WTC11 (cell line): Measurements from ENCODE around the gene SLC24A3. TPM values are rescaled to one million over a fixed set of nuclear protein-coding genes. Genes with fewer than 3 reads are reported as not detected.

Experiments used
- ATAC-seq: fragments of 200-7000 bp; cut with Tn5 transposase; 2 replicates; pipeline ENCODE4 v1.10.0; 2021; ENCODE audit warnings: mild to moderate bottlenecking, moderate library complexity
- CTCF ChIA-PET: fragments of 300-600 bp; sonication (Branson Sonifier 250); formaldehyde crosslinking; loops from one replicate; lab custom pipeline; 2021; ENCODE audit warnings: antibody characterized with exemption; lab: Charles Lee
- POLR2A ChIA-PET: fragments of 350-600 bp; sonication (Branson Sonifier 250); formaldehyde crosslinking; loops from one replicate; lab custom pipeline; 2021; ENCODE audit warnings: antibody characterized with exemption; lab: Charles Lee
- DNase-seq: peaks from one replicate; pipeline ENCODE4 v3.0.0; 2021; ENCODE audit warnings: low spot score
- H3K27ac Mint-ChIP-seq: 2 replicates; pipeline ENCODE4 v1.8.0; 2021; ENCODE audit warnings: mixed read lengths
- H3K27me3 Mint-ChIP-seq: 2 replicates; pipeline ENCODE4 v1.8.0; 2021; ENCODE audit warnings: low read depth, mild to moderate bottlenecking, moderate library complexity, mixed read lengths
- H3K36me3 Mint-ChIP-seq: 2 replicates; pipeline ENCODE4 v1.8.0; 2021; ENCODE audit warnings: mixed read lengths
- H3K4me1 Mint-ChIP-seq: 2 replicates; pipeline ENCODE4 v1.8.0; 2022; ENCODE audit warnings: mixed read lengths
- H3K4me3 Mint-ChIP-seq: 2 replicates; pipeline ENCODE4 v1.8.0; 2021; ENCODE audit warnings: mild to moderate bottlenecking, moderate library complexity, mixed read lengths
- H3K9me3 Mint-ChIP-seq: 2 replicates; pipeline ENCODE4 v1.8.0; 2021; ENCODE audit warnings: mixed read lengths
- CBFB ChIP-seq: sonication (generic); formaldehyde crosslinking; IDR thresholded peaks from 2 replicates; pipeline ENCODE4 v1.8.1; 2022; ENCODE audit warnings: mild to moderate bottlenecking, low read depth, missing genetic modification reagents
- ETV6 ChIP-seq: sonication (generic); formaldehyde crosslinking; IDR thresholded peaks from 2 replicates; pipeline ENCODE4 v1.8.1; 2022; ENCODE audit warnings: mild to moderate bottlenecking, missing genetic modification reagents
- KAT7 ChIP-seq: sonication (generic); formaldehyde crosslinking; IDR thresholded peaks from 2 replicates; pipeline ENCODE4 v1.8.1; 2023; ENCODE audit warnings: missing genetic modification reagents, mild to moderate bottlenecking, borderline replicate concordance
- MXD4 ChIP-seq: fragments of 250-450 bp; sonication (Bioruptor Pico); IDR thresholded peaks from 2 replicates; pipeline ENCODE4 v1.8.0; 2021; ENCODE audit warnings: mild to moderate bottlenecking, moderate library complexity, borderline replicate concordance
- PRRX2 ChIP-seq: fragments of 250-450 bp; sonication (Bioruptor Pico); IDR thresholded peaks from 2 replicates; pipeline ENCODE4 v1.8.0; 2021; ENCODE audit warnings: mild to moderate bottlenecking
- SMAD3 ChIP-seq: sonication (generic); formaldehyde crosslinking; IDR thresholded peaks from 2 replicates; pipeline ENCODE4 v1.8.0; 2022; ENCODE audit warnings: missing genetic modification reagents, mild to moderate bottlenecking, borderline replicate concordance
- TCF7 ChIP-seq: sonication (generic); formaldehyde crosslinking; IDR thresholded peaks from 2 replicates; pipeline ENCODE4 v1.8.0; 2022; ENCODE audit warnings: mild to moderate bottlenecking, low read depth, missing genetic modification reagents, moderate library complexity
- TEAD4 ChIP-seq: sonication (generic); formaldehyde crosslinking; IDR thresholded peaks from 2 replicates; pipeline ENCODE4 v1.8.0; 2022; ENCODE audit warnings: mild to moderate bottlenecking, missing genetic modification reagents
- ZNF138 ChIP-seq: sonication (generic); formaldehyde crosslinking; conservative IDR thresholded peaks from 2 replicates; pipeline ENCODE4 v1.8.1; 2022; ENCODE audit warnings: mild to moderate bottlenecking, moderate library complexity, missing genetic modification reagents
- ZNF671 ChIP-seq: fragments of 250-450 bp; sonication (Bioruptor Pico); IDR thresholded peaks from 2 replicates; pipeline ENCODE4 v1.8.0; 2021; ENCODE audit warnings: mild to moderate bottlenecking
- total RNA-seq: library from RNA; stranded (reverse); gene quantifications from 3 replicates; pipeline ENCODE4 v1.2.3, GENCODE V29; 2021
- TF ChIP-seq, protein P1 (sequence below): sonication (generic); formaldehyde crosslinking; IDR thresholded peaks from 2 replicates; pipeline ENCODE4 v1.8.1; 2022; ENCODE audit warnings: low read depth, missing genetic modification reagents, borderline replicate concordance
- TF ChIP-seq, protein P2 (sequence below): sonication (generic); formaldehyde crosslinking; IDR thresholded peaks from 2 replicates; pipeline ENCODE4 v1.8.1; 2023; ENCODE audit warnings: mild to moderate bottlenecking, missing genetic modification reagents, moderate library complexity
- TF ChIP-seq, protein P3 (sequence below): fragments of 200-600 bp; IDR thresholded peaks from 2 replicates; pipeline ENCODE4 v1.8.0; 2022; ENCODE audit warnings: antibody characterized with exemption
- TF ChIP-seq, protein P4 (sequence below): sonication (generic); formaldehyde crosslinking; IDR thresholded peaks from 2 replicates; pipeline ENCODE4 v1.8.0; 2022; ENCODE audit warnings: mild to moderate bottlenecking, missing genetic modification reagents
- TF ChIP-seq, protein P5 (sequence below): sonication (generic); formaldehyde crosslinking; IDR thresholded peaks from 2 replicates; pipeline ENCODE4 v1.8.0; 2022; ENCODE audit warnings: missing genetic modification reagents
- TF ChIP-seq, protein P6 (sequence below): sonication (generic); formaldehyde crosslinking; IDR thresholded peaks from 2 replicates; pipeline ENCODE4 v1.8.0; 2023; ENCODE audit warnings: missing genetic modification reagents, mild to moderate bottlenecking, borderline replicate concordance

Gene SLC24A3
- total RNA-seq, 1 experiment from 2014 or later, result 5.7 TPM

DNA sequence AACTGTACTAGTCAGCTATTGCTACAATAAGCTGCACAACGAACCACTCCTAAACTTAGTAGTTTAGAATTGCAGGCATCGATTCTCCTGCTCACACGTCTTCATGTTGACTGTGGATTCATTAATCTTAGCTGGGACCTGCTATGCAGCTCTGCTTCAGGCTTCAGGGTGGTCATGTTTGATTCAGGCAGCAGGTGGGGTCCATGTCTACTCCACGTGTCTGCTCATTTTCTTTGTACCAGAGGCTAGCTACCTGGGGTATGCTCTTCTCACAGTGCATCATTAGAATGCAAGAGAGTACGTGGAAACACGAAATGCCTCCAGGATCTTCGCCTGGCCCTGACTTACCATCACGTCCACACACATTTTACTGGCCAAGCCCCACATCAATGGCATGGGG is 481.1 kb downstream of the SLC24A3 start:
- no peaks in the 10 kb centered on the region; the same call in 1 of the 2 replicates for H3K27me3 Mint-ChIP-seq
- TF ChIP-seq MXD4 (CRISPR knock-in tag), result no peak
- TF ChIP-seq, protein P1, sequence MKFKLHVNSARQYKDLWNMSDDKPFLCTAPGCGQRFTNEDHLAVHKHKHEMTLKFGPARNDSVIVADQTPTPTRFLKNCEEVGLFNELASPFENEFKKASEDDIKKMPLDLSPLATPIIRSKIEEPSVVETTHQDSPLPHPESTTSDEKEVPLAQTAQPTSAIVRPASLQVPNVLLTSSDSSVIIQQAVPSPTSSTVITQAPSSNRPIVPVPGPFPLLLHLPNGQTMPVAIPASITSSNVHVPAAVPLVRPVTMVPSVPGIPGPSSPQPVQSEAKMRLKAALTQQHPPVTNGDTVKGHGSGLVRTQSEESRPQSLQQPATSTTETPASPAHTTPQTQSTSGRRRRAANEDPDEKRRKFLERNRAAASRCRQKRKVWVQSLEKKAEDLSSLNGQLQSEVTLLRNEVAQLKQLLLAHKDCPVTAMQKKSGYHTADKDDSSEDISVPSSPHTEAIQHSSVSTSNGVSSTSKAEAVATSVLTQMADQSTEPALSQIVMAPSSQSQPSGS (CRISPR knock-in tag), result no peak
- TF ChIP-seq SMAD3 (CRISPR knock-in tag), result no peak
- no peak for TF ChIP-seq TCF7
- TF ChIP-seq PRRX2 (CRISPR knock-in tag), result no peak
- TF ChIP-seq TEAD4, result no peak
- no peak for TF ChIP-seq ZNF138 (CRISPR knock-in tag)
- TF ChIP-seq, protein P2, sequence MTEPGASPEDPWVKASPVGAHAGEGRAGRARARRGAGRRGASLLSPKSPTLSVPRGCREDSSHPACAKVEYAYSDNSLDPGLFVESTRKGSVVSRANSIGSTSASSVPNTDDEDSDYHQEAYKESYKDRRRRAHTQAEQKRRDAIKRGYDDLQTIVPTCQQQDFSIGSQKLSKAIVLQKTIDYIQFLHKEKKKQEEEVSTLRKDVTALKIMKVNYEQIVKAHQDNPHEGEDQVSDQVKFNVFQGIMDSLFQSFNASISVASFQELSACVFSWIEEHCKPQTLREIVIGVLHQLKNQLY (CRISPR knock-in tag), result no peak
- TF ChIP-seq, protein P3, sequence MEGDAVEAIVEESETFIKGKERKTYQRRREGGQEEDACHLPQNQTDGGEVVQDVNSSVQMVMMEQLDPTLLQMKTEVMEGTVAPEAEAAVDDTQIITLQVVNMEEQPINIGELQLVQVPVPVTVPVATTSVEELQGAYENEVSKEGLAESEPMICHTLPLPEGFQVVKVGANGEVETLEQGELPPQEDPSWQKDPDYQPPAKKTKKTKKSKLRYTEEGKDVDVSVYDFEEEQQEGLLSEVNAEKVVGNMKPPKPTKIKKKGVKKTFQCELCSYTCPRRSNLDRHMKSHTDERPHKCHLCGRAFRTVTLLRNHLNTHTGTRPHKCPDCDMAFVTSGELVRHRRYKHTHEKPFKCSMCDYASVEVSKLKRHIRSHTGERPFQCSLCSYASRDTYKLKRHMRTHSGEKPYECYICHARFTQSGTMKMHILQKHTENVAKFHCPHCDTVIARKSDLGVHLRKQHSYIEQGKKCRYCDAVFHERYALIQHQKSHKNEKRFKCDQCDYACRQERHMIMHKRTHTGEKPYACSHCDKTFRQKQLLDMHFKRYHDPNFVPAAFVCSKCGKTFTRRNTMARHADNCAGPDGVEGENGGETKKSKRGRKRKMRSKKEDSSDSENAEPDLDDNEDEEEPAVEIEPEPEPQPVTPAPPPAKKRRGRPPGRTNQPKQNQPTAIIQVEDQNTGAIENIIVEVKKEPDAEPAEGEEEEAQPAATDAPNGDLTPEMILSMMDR, result no peak
- TF ChIP-seq ZNF671 (CRISPR knock-in tag), result no peak
- no peak for TF ChIP-seq CBFB (CRISPR knock-in tag)
- TF ChIP-seq KAT7 (CRISPR knock-in tag), result no peak
- TF ChIP-seq, protein P4, sequence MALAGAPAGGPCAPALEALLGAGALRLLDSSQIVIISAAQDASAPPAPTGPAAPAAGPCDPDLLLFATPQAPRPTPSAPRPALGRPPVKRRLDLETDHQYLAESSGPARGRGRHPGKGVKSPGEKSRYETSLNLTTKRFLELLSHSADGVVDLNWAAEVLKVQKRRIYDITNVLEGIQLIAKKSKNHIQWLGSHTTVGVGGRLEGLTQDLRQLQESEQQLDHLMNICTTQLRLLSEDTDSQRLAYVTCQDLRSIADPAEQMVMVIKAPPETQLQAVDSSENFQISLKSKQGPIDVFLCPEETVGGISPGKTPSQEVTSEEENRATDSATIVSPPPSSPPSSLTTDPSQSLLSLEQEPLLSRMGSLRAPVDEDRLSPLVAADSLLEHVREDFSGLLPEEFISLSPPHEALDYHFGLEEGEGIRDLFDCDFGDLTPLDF (CRISPR knock-in tag), result no peak
- TF ChIP-seq, protein P5, sequence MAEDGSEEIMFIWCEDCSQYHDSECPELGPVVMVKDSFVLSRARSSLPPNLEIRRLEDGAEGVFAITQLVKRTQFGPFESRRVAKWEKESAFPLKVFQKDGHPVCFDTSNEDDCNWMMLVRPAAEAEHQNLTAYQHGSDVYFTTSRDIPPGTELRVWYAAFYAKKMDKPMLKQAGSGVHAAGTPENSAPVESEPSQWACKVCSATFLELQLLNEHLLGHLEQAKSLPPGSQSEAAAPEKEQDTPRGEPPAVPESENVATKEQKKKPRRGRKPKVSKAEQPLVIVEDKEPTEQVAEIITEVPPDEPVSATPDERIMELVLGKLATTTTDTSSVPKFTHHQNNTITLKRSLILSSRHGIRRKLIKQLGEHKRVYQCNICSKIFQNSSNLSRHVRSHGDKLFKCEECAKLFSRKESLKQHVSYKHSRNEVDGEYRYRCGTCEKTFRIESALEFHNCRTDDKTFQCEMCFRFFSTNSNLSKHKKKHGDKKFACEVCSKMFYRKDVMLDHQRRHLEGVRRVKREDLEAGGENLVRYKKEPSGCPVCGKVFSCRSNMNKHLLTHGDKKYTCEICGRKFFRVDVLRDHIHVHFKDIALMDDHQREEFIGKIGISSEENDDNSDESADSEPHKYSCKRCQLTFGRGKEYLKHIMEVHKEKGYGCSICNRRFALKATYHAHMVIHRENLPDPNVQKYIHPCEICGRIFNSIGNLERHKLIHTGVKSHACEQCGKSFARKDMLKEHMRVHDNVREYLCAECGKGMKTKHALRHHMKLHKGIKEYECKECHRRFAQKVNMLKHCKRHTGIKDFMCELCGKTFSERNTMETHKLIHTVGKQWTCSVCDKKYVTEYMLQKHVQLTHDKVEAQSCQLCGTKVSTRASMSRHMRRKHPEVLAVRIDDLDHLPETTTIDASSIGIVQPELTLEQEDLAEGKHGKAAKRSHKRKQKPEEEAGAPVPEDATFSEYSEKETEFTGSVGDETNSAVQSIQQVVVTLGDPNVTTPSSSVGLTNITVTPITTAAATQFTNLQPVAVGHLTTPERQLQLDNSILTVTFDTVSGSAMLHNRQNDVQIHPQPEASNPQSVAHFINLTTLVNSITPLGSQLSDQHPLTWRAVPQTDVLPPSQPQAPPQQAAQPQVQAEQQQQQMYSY (CRISPR knock-in tag), result no peak
- TF ChIP-seq ETV6, result no peak
- TF ChIP-seq, protein P6, sequence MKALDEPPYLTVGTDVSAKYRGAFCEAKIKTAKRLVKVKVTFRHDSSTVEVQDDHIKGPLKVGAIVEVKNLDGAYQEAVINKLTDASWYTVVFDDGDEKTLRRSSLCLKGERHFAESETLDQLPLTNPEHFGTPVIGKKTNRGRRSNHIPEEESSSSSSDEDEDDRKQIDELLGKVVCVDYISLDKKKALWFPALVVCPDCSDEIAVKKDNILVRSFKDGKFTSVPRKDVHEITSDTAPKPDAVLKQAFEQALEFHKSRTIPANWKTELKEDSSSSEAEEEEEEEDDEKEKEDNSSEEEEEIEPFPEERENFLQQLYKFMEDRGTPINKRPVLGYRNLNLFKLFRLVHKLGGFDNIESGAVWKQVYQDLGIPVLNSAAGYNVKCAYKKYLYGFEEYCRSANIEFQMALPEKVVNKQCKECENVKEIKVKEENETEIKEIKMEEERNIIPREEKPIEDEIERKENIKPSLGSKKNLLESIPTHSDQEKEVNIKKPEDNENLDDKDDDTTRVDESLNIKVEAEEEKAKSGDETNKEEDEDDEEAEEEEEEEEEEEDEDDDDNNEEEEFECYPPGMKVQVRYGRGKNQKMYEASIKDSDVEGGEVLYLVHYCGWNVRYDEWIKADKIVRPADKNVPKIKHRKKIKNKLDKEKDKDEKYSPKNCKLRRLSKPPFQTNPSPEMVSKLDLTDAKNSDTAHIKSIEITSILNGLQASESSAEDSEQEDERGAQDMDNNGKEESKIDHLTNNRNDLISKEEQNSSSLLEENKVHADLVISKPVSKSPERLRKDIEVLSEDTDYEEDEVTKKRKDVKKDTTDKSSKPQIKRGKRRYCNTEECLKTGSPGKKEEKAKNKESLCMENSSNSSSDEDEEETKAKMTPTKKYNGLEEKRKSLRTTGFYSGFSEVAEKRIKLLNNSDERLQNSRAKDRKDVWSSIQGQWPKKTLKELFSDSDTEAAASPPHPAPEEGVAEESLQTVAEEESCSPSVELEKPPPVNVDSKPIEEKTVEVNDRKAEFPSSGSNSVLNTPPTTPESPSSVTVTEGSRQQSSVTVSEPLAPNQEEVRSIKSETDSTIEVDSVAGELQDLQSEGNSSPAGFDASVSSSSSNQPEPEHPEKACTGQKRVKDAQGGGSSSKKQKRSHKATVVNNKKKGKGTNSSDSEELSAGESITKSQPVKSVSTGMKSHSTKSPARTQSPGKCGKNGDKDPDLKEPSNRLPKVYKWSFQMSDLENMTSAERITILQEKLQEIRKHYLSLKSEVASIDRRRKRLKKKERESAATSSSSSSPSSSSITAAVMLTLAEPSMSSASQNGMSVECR, result no peak
- H3K4me3 Mint-ChIP-seq, result no peak overlapping the region
- H3K9me3 Mint-ChIP-seq, result peaks cover 9% of the 10 kb centered on the region
- ATAC-seq (no peak), DNase-seq (no peak)
- H3K36me3 Mint-ChIP-seq, result peaks cover 5% of the 10 kb centered on the region; the same call in 1 of the 2 replicates
- ChIA-PET POLR2A (no interaction called here), CTCF (interaction anchor here (0.6 to 1.8 kb wide), 11 partner anchors 10 to 1558 kb away, joined by 3 to 6 read pairs (median 4); no protein-coding TSS in a partner anchor)
- peaks cover 3% of the 10 kb centered on the region; the same call in 1 of the 2 replicates for H3K4me1 Mint-ChIP-seq
- H3K27ac Mint-ChIP-seq, result no peak overlapping the region
